Ishikawa (cell line): ENCODE results near the gene POLA2.

Experiments used
- CREB1 ChIP-seq: IDR thresholded peaks from 2 replicates; pipeline ENCODE4 v1.6.1; 2012; ENCODE audit warnings: low read depth
- RAD21 ChIP-seq: IDR thresholded peaks from 2 replicates; pipeline ENCODE4 v1.6.1; 2012; ENCODE audit warnings: low read depth
- TCF12 ChIP-seq: IDR thresholded peaks from 2 replicates; pipeline ENCODE4 v1.6.1; 2012; ENCODE audit warnings: low read depth
- TEAD4 ChIP-seq: IDR thresholded peaks from 2 replicates; pipeline ENCODE4 v1.6.1; 2012
- USF1 ChIP-seq: IDR thresholded peaks from 2 replicates; pipeline ENCODE4 v1.6.1; 2012
- YY1 ChIP-seq: IDR thresholded peaks from 2 replicates; pipeline ENCODE4 v1.6.1; 2012; ENCODE audit warnings: low read depth

GRCh38 chr11:65223011-65223410 lies 38.8 kb upstream of the POLA2 start:
- TF ChIP-seq CREB1 (no peak), TEAD4 (no peak), USF1 (no peak), YY1 (no peak), RAD21 (no peak), TCF12 (no peak)
